ENCODE results near the gene PLCD1. TPM values are rescaled to one million over a fixed set of nuclear protein-coding genes. Genes with fewer than 3 reads are reported as not detected.
A peak's percentile ranks its signal among the peaks of the same experiment; 100 is the strongest.

PLCD1 gene
- total RNA-seq, 1 experiment from 2014 or later, result 17.4 TPM

DNA sequence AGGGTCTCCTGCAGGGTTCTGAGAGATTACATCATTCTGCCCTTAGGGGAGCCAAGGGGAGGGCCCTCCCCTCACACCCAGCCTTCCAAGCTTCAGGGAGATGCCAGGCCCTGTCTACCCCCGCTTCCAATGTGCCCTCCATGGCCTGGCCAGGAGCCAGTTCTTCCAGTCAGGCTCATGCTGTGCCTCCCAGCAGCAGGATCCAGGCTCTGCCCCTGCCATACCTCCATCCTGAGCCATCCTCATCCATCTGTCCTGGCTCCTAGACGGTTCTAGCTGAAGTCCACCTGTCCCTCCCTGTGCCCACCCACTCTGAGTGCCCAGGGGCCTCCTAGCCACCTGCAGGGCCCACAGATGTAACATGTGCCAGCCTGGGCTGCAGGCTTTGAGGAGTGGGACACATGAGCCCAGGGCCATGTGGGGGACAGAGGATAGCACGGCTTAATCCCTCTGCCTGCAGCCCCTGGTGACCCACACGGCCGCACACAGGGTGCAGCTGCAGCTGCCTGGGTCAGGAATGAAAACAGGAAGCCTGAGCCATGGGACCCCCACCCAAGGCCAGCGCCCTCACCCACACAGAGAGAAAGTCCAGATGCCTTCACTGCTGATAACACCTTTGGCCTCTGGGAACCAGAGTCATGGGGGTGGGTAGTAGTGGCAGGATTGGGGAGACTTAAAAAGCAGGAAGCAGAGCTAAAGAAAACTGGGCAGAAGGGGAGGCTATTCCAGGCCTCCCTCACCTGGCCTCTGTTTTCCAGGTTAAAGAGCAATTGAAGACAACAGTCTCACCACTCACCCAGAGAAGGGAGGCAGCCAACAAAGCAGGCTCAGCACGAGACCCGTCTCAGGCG is 11.8 kb downstream of the PLCD1 start:
- no peak for DNase-seq (ENCODE audit: low read depth)

DNA sequence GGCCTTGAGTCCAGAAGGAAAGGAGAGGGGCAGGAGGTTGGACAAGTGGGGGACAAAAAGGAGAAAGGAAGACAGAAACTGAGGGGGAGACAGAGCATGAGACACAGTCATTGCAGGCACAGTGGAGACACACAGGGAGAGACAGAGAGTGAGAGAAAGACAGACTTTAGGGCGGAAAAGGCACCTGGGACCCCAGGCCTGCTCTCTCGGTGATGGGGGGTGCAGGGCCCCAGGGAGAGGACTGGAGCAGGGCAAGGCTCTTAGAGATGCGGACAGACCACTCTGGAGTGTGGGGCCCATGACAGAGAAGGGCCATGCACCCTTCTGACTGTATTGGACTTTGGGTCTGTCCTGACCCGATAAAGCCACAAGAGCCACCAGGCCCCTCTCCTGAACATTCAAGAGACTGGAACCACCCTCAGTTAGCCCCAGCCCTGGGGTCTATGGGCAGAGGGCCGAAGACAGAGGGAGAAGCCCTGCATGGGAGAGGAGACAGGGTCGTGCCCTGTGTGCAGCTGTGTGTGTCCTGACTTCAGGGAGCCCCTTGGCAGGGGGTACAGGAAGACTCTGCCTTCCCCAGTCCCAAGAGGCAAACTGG is 12.5 kb downstream of the PLCD1 start:
- DNase-seq (ENCODE audit: low read depth), result no peak

DNA sequence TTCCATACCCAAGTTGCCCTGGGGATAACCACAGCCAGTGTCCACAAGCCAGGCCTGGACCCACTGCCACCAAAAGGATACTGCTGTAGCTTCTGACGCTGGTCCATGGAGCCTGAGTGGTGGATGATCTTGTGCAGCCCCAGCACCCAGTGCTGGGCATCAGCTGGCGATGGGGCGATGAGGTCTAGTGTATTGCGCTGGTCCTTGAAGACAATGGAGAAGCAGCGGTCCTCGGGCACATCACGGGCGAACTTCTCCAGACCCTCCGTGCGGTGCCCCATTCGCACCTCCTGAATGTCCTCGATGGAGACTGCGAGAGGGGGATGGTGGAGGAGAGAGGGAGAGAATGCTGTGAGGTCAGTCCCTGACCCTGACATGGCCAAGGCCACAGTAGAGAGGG is 13.0 kb downstream of the PLCD1 start:
- no peak for DNase-seq (ENCODE audit: low read depth)

DNA sequence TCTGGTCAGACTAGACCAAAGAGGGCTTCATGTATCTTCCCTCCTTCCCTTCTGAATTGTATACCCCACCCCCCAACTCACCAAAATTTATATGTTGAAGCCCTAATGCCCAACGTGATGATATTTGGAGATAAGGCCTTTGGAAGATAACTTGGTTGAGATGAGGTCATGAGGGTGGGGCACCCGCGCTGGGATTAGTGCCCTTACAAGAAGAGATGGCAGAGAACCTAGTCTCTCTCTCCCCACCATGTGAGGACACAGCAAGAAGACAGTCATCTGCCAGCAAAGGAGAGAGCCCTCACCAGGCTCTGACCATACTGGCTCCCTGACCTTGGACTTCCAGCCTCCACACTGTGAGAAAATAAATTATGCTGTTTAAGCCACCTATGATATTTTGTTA is 13.5 kb downstream of the PLCD1 start:
- no peak for DNase-seq (ENCODE audit: low read depth)

DNA sequence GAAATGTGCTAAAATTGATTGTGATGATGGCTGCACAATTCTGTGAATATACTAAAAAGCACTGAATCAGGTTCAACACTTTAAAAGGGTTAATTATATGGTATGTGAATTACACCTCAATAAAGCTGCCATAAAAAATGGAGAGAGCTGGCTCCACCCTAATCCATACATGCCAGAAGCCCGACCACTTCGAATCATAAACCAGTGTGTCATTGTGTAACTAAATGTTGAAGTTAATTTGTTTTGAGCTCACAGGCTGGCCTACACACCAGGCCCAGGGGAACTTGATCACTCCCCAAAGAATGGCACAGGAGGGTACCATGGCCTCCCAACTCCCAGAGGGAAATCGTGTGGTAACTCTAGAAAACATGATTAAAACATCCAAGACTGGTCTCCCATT is 14.0 kb downstream of the PLCD1 start:
- DNase-seq (ENCODE audit: low read depth), result no peak

DNA sequence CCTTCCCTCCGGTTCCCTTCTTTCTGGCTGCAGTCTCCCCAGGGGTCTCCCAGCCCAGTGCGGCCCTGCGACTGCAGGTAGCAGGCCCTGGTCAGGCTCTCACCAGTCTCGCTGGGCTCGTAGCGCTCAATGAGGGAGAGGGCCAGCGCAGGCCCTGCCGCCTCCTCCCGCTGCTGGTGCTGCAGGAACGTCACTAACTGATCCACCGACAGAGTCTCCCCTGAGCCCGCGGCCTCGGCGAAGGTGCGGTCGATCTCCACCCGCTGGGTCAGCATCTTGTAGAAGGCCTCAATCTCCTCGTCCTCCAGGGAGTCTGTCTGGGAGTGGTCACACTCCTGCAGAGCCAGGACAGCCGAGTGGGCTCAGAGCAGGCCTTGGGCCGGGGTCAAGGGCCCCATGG is 18.3 kb downstream of the PLCD1 start:
- no peak for DNase-seq (ENCODE audit: low read depth)

DNA sequence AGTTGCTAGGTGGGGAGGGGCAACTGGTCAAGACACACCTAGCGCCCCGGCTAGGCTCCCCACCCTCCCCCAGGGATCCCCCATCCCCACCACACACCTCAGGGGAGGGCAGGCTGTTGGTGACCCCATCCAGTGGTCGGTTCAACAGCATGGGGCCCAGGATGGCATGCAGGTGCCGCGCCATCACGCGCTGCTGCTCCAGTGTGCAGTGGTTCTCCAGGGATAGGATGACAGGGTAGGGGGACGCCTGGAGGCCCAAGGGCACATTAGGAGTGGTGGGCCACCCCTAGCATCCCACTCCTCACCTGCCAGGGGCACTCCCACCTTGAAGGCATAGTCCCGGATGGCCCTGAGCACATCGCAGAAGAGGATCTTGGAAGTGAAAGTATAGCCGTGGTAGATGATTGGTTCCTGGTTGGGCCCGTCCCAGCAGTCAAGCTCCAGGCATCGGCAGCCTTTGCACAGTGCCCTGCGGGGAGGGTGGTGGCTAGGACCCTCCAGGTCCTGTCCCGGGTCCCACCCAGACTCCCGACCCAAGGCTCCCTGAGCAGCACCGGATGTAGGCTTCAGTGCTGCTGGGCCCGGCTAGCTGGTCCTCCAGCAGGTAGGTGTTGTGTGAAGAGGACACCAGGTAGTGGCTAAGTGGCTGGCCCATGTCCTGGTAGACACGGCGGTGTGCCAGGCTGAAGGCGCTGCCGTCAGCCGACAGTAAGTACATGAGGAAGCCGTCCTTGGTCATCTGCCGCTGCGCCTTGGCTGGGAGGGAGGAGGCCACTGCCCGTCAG is 19.4 kb downstream of the PLCD1 start:
- DNase-seq (ENCODE audit: low read depth), result no peak

DNA sequence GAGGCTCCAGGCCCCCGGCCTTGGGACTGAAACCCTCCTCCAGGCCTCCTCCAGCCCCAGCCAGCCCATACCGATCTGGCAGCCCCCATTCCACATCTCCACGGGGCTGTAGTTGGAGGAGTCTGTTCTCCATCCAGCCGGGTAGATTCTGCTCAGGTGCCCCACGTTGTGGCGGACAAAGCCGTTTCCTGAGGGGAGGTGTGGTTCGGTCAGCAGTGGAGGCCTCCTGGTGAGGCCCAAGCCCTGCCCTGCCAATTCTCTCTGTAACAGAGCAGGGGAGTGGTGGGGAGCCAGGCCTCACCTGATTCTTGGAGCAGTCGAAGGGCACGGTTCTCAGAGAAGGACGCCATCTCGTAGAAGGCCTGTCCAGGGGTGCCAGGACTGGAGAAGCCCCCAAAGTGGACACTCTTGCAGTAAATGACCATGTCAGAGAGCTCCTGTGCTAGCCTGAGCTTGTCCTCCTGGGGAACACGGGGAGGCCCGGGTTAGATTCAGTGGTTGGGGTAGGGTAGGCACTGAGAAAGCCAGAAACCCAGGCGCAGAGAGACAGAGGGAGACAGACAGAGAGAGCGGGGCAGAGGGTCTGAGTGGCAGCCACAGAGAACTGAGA is 20.4 kb downstream of the PLCD1 start:
- DNase-seq (ENCODE audit: low read depth), result no peak

DNA sequence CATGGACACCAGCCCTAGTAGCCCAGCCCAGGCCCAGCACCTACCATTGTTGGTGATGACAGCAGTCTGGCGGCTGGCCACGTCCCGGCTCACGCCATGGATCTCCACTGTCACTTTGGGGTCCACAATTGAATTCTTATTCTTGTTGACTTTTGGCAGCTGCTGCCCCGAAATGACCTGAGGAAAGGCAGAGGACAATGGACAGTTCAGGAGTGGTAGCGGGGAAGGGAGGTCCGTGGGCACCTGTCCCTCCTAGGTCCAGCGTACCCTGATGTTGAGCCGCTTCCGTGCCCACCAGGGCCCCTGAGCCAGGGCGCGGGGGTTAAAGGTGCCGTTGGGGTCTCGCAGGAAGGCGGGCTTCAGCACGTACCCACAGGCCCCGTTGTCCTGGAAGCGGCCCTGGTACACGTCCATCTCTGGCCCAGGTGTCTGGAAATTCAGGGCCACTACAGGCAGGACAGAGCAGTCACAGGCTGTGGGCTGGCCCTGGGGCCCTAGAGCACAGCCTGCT is 21.2 kb downstream of the PLCD1 start:
- no peak for DNase-seq (ENCODE audit: low read depth)

DNA sequence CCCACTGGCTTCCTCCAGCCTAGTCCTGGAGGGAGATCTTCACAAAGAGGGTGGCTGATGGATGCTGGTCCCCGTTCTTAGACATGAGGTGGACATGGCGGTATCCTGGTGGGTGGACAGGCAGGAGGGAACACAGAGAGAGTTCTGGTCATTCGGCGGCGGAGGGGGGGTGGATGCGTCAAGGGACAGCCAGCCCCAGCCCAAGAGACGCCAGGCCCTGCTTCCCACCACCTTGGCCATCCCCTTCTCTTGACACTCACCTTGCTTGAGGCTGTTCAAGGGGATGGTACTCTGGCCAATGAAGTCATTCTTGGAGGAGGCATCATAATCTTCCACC is 21.7 kb downstream of the PLCD1 start:
- no peak for DNase-seq (ENCODE audit: low read depth)

DNA sequence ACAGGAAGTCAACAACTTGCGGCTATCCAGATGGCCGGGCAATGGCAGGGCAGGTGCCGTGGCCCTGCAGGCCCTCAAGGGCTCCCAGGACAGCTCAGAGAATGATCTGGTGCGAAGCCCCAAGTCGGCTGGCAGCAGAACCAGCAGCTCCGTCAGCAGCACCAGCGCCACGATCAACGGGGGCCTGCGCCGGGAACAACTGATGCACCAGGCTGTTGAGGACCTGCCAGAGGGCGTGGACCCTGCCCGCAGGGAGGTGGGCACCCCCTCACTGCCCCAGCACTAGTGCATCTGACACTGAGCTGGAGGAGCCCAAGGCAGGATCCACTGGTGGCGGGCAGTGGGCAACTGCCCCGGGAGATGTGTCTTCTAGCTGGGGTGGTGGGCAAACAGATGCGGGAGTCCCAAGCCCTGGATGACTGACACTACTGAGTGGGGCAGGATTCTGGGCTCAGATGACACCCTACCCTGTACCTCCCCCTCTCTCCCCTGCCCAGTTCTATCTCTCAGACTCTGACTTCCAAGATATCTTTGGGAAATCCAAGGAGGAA is 22.9 kb downstream of the PLCD1 start:
- DNase-seq (ENCODE audit: low read depth), result no peak

DNA sequence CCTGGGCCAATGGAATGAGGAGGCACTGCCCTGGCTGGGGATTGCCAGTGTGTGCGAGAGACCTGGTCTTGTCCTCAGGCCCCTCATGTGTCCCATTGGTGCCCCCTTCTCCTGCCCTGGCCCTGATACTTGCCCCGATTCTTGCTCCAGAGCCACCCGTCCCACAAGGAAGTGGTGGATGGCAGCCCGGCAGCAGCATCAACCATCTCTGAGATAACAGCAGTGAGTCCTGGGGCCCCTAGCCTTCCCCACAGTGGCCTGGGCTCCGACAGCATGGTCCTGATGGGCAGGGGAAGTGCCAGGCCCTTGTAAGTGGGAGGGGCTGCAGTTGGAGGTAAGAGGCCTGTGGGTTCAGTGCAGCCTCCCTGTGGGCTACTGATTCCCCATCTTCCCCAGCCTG is 23.4 kb downstream of the PLCD1 start:
- no peak for DNase-seq (ENCODE audit: low read depth)

DNA sequence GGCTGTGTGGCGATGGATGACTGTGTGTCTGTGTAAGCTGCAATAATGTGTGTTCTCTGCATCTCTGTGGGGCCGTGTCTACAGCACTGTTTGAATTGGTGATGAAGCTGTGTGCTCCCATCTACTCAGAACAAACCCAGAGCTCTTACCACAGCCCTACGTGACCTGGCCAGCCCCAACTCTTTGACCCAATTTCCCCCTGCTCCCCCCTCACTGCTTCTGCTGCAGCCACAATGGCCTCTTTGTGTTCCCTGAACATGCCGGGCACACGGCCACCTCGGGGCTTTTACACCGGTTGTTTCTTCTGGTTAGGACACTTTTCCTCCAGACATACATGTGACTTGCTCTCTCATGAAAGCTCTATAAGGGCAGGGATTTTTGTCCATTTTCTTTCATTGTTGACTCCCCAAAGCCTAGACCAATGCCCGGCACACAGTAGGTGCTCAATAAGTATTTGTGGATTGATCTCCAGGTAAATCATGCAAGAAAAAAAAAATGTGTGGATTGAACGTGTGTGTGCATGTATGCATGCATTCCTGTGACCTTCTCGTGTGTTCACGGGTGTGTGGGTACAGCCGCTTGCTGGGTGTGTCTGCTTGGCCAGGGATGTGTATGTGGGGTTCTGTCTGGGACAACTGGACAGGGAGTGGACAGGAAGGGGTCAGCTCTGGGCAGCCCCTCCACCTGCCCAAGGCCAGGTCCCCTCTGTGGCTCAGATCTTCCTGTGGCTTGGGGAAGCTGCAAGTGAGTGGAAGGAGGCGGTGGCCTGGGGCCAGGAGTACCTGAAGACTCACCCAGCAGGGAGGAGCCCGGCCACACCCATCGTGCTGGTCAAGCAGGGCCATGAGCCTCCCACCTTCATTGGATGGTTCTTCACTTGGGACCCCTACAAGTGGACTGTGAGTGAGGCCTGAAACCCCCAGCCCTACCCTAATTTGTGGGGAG is 24.1 kb downstream of the PLCD1 start:
- DNase-seq (ENCODE audit: low read depth), result no peak

DNA sequence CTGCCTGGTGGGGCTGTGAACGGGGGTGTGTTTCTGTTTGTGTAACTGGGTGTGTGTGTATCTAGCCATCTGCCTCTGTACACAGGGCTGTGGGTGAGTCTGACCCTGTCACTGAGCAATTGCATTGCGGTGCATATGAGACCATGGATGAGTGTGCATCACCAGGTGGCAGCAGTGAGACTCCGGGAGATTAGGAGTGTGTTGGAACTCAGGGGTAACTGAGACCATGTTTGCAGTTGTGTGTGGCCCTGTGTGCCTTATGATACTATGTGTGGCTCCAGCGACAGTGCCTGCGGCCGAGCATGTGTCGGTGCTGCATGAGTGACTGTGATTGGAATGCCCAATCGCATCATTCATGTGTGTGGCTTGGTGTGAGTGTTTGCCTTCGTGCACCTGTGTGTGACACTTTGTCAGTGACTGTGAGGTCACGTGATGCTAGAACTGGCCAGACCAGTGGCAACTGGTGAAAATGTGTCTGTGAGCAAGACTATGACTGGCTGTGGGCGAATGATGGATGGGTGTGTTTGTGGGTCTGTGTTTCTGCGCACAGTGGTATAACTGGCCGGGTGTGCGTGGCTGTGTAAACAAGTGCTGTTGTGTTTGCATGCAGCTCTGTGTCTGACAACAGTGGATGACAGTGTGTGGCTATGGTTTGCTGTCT is 24.9 kb downstream of the PLCD1 start:
- peak; percentile 65 for DNase-seq (ENCODE audit: low read depth)

DNA sequence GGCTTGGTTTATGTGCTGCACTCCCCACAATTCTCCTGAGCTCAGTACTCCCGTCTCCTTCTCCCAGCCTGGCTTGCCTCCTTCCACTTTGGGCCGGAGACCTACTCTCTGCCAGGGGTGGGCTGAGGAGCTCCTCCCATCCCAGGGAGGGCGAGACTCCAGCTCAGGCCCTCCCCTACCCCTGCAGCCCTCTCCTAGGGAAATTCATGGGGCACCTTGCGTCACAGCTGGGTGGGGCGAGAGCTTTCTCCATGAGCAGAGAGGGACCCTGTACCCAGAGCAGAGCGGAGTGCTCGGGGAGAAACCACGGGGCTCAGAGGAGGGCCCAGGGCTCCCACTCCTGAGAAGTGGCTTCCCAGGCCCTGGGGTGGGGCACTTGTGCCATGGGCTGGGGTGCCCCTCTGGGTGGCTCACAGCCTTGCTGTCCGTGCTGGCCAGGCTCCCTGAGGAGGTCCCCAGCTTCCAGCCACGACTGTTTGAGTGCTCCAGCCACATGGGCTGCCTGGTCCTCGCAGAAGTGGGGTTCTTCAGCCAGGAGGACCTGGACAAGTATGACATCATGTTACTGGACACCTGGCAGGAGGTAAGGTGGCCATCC is 25.5 kb downstream of the PLCD1 start:
- DNase-seq (ENCODE audit: low read depth), result no peak

DNA sequence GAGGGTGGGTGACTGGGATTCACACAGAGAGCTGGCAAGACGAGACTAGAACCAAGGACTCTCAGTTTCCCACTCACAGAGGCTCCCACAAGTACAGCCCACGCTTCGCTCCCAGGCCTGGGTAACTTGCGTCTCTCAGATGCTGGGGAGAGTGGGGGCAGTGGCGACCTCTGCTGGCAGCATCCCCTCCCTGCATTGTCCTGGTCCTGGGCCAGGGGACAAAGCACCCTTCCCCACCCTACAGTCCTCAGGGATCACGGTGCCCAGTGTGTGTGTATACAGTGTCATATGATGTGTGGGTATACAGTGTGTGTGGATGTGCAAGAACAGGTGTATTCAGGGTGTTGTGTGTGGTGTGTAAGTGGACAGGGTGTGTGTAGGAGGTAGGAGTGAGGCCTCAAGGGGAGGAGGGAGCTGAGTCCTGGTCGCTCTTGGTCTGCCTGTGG is 26.0 kb downstream of the PLCD1 start:
- DNase-seq (ENCODE audit: low read depth), result peak; percentile 29

DNA sequence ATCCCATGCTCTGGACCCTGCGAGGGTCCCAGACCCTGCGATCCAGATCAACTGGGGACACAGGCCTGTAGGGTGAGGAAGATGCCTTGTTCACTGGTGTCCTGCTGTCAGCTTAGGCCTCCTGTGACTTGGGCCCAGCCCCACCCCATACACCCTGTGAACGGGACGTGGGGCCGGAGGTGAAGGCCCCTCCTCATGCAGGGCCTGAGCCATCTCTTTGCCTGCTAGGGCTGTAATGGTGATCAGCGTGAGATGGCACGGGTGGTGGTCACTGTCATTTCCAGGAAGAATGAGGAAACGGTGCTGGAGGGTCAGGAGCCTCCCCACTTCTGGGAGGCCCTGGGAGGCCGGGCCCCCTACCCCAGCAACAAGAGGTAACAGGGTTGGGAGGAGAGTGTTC is 26.5 kb downstream of the PLCD1 start:
- DNase-seq (ENCODE audit: low read depth), result no peak

DNA sequence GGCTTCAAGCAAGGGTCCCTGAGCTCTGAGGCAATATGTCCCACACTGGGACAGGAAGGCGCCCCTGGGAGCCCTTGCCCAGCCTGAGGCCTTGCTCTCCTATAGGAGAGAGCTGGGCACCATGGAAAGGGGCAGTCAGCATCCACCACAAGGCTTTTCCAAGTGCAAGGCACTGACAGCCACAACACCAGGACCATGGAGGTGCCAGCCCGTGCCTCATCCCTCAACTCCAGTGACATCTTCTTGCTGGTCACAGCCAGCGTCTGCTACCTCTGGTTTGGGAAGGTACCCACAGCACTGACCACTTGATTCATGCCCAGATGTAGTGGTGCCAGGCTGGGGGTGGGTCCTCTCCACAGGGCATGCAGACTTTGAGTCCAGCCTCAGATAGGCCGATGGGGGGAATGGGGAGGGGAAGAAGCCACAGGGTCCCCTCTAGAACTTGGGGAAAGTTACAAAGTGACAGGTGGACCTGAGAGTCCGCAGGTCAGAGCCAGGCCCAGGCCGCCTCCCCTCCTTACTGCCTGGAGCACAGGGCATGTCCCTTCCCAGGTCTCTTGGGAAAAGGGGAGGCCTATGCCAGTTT is 27.1 kb downstream of the PLCD1 start:
- no peak for DNase-seq (ENCODE audit: low read depth)

DNA sequence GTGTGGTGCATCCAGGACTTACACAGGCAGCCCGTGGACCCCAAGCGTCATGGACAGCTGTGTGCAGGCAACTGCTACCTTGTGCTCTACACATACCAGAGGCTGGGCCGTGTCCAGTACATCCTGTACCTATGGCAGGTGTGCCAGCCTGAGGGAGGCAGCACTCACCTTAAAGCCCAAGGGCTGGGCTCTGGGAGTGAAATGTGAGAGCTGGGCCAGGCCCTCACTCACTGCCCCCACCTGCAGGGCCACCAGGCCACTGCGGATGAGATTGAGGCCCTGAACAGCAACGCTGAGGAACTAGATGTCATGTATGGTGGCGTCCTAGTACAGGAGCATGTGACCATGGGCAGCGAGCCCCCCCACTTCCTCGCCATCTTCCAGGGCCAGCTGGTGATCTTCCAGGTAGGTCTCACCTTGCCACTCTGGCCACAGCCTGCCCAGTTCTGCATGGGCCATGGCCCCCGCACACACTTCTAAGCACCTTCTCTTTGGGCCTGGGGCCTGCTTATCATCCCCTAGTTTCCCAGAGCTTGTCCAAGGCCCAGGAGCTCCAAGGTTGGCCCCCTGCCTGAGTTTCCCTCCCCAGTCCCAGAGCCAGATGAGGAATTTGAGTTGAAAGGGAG is 27.9 kb downstream of the PLCD1 start:
- no peak for DNase-seq (ENCODE audit: low read depth)

All from LHCN-M2 (cell line).